Astrocyte (in vitro differentiated cells and primary cell): ENCODE data around the gene CREM. TPM values are rescaled to one million over a fixed set of nuclear protein-coding genes. Genes with fewer than 3 reads are reported as not detected.

ENCODE experiments used
- DNase-seq: peaks from one replicate; pipeline ENCODE4 v3.0.0-alpha.2; 2010; ENCODE audit warnings: low read depth
- FAIRE-seq: peaks from 2 replicates; lab custom pipeline; 2011; peaks lifted over from hg19 to GRCh38; lab: Jason Lieb, UNC
- H2AFZ ChIP-seq: 2 replicates; pipeline ENCODE4 v1.6.0; 2012; ENCODE audit warnings: low read depth, low read length, inconsistent platforms
- H3K27ac ChIP-seq: 2 replicates; pipeline ENCODE4 v1.5.1; 2011; ENCODE audit warnings: low read depth, low read length, inconsistent platforms
- H3K27me3 ChIP-seq: 2 replicates; pipeline ENCODE4 v1.6.0; 2011; ENCODE audit warnings: low read length, inconsistent platforms; ENCODE audit not compliant: insufficient read depth
- H3K36me3 ChIP-seq: 2 replicates; pipeline ENCODE4 v1.5.1; 2011; ENCODE audit warnings: low read length, inconsistent platforms; ENCODE audit not compliant: insufficient read depth
- H3K4me1 ChIP-seq: 2 replicates; pipeline ENCODE4 v1.5.1; 2011; ENCODE audit warnings: low read length, inconsistent platforms; ENCODE audit not compliant: insufficient read depth
- H3K4me2 ChIP-seq: 2 replicates; pipeline ENCODE4 v1.6.0; 2012; ENCODE audit warnings: low read length, inconsistent platforms
- H3K4me3 ChIP-seq: 2 replicates; pipeline ENCODE4 v1.5.1; 2011; ENCODE audit warnings: low read depth, mild to moderate bottlenecking, low read length, inconsistent platforms; ENCODE audit not compliant: insufficient read depth
- H3K79me2 ChIP-seq: 2 replicates; pipeline ENCODE4 v1.6.0; 2012; ENCODE audit warnings: mild to moderate bottlenecking, low read length, inconsistent platforms; ENCODE audit not compliant: insufficient read depth
- H3K9ac ChIP-seq: 2 replicates; pipeline ENCODE4 v1.6.0; 2012; ENCODE audit warnings: mild to moderate bottlenecking, low read length, inconsistent platforms
- H3K9me3 ChIP-seq: 2 replicates; pipeline ENCODE4 v1.5.1; 2012; ENCODE audit warnings: low read depth, mild to moderate bottlenecking, low read length, inconsistent platforms; ENCODE audit not compliant: insufficient read depth
- H4K20me1 ChIP-seq: 2 replicates; pipeline ENCODE4 v1.6.0; 2012; ENCODE audit warnings: low read length, inconsistent platforms; ENCODE audit not compliant: insufficient read depth
- H3K27ac Mint-ChIP-seq: one replicate; pipeline ENCODE4 v1.8.0; 2021; ENCODE audit warnings: mild to moderate bottlenecking, mixed read lengths; ENCODE audit not compliant: unreplicated experiment
- H3K27me3 Mint-ChIP-seq: one replicate; pipeline ENCODE4 v1.8.0; 2021; ENCODE audit warnings: low read depth, mixed read lengths; ENCODE audit not compliant: unreplicated experiment
- H3K36me3 Mint-ChIP-seq: one replicate; pipeline ENCODE4 v1.8.0; 2021; ENCODE audit warnings: low read depth, mixed read lengths; ENCODE audit not compliant: unreplicated experiment
- H3K4me1 Mint-ChIP-seq: one replicate; pipeline ENCODE4 v1.8.0; 2021; ENCODE audit warnings: low read depth, mixed read lengths; ENCODE audit not compliant: unreplicated experiment
- H3K4me3 Mint-ChIP-seq: one replicate; pipeline ENCODE4 v1.8.0; 2021; ENCODE audit warnings: mild to moderate bottlenecking, moderate library complexity, mixed read lengths; ENCODE audit not compliant: unreplicated experiment
- H3K9me3 Mint-ChIP-seq: one replicate; pipeline ENCODE4 v1.8.0; 2021; ENCODE audit warnings: mild to moderate bottlenecking, mixed read lengths; ENCODE audit not compliant: unreplicated experiment
- CTCF ChIP-seq: IDR thresholded peaks from 2 replicates; pipeline ENCODE4 v1.5.1; 2011; ENCODE audit warnings: low read depth, mild to moderate bottlenecking, inconsistent platforms, low read length, moderate library complexity; ENCODE audit not compliant: insufficient read depth
- EZH2 ChIP-seq: IDR thresholded peaks from 2 replicates; pipeline ENCODE4 v1.6.1; 2012; ENCODE audit warnings: mild to moderate bottlenecking, low read length, inconsistent platforms; ENCODE audit not compliant: insufficient read depth
- total RNA-seq: library from RNA; stranded (reverse); gene quantifications from 2 replicates; pipeline ENCODE4 v1.2.1, GENCODE V29; 2021

Gene CREM
- total RNA-seq, 1 donor from 2014 or later: 38.3 TPM

GRCh38 chr10:35211390-35211789 lies 84.7 kb downstream of the CREM start:
- Mint-ChIP-seq H3K4me3 (peak overlapping the region; percentile 1), H3K9me3 (no peaks in the 10 kb centered on the region), H3K27ac (peak overlapping the region; percentile 36), H3K4me1 (peaks cover 27% of the 10 kb centered on the region), H3K27me3 (no peaks in the 10 kb centered on the region), H3K36me3 (peaks cover 2% of the 10 kb centered on the region)
- FAIRE-seq (no peak), DNase-seq (peak; percentile 20)
- Histone ChIP-seq H3K4me1 (no peaks in the 10 kb centered on the region), H3K4me3 (no peak overlapping the region), H3K9ac (no peak overlapping the region), H3K4me2 (no peak overlapping the region), H3K79me2 (no peaks in the 10 kb centered on the region), H3K36me3 (no peaks in the 10 kb centered on the region), H3K27ac (no peak overlapping the region), H3K9me3 (no peaks in the 10 kb centered on the region), H4K20me1 (no peaks in the 10 kb centered on the region), H3K27me3 (no peaks in the 10 kb centered on the region), H2AFZ (no peak overlapping the region)
- TF ChIP-seq CTCF (no peak), EZH2 (no peak)

GRCh38 chr10:35212856-35213255 lies 86.2 kb downstream of the CREM start:
- Mint-ChIP-seq H3K4me1 (peaks cover 31% of the 10 kb centered on the region), H3K27ac (no peak overlapping the region), H3K9me3 (no peaks in the 10 kb centered on the region), H3K4me3 (no peak overlapping the region), H3K36me3 (peaks cover 2% of the 10 kb centered on the region), H3K27me3 (no peaks in the 10 kb centered on the region)
- H2AFZ ChIP-seq: no peak overlapping the region
- FAIRE-seq (no peak), DNase-seq (no peak)
- no peak overlapping the region for H3K4me3 ChIP-seq
- no peaks in the 10 kb centered on the region for H3K79me2 ChIP-seq
- no peaks in the 10 kb centered on the region for H4K20me1 ChIP-seq
- TF ChIP-seq CTCF: no peak
- no peak for TF ChIP-seq EZH2
- no peaks in the 10 kb centered on the region for H3K4me1 ChIP-seq
- no peaks in the 10 kb centered on the region for H3K9me3 ChIP-seq
- H3K27ac ChIP-seq: no peak overlapping the region
- no peaks in the 10 kb centered on the region for H3K27me3 ChIP-seq
- H3K36me3 ChIP-seq: no peaks in the 10 kb centered on the region
- H3K4me2 ChIP-seq: peak overlapping the region; percentile 56
- no peak overlapping the region for H3K9ac ChIP-seq

GRCh38 chr10:35213699-35214098 lies 87.1 kb downstream of the CREM start:
- Histone ChIP-seq H3K36me3 (no peaks in the 10 kb centered on the region), H3K27me3 (no peaks in the 10 kb centered on the region), H3K9ac (no peak overlapping the region), H3K27ac (no peak overlapping the region), H4K20me1 (no peaks in the 10 kb centered on the region), H3K4me1 (no peaks in the 10 kb centered on the region), H3K4me3 (no peak overlapping the region), H3K79me2 (no peaks in the 10 kb centered on the region), H3K9me3 (no peaks in the 10 kb centered on the region), H2AFZ (no peak overlapping the region), H3K4me2 (no peak overlapping the region)
- peaks cover 30% of the 10 kb centered on the region for H3K4me1 Mint-ChIP-seq
- TF ChIP-seq CTCF (no peak), EZH2 (no peak)
- peaks cover 2% of the 10 kb centered on the region for H3K36me3 Mint-ChIP-seq
- no peaks in the 10 kb centered on the region for H3K27me3 Mint-ChIP-seq
- no peak overlapping the region for H3K27ac Mint-ChIP-seq
- no peak for FAIRE-seq
- DNase-seq: no peak
- H3K4me3 Mint-ChIP-seq: no peak overlapping the region
- H3K9me3 Mint-ChIP-seq: no peaks in the 10 kb centered on the region
